Measurements from ENCODE around the gene VPS13A. TPM values are rescaled to one million over a fixed set of nuclear protein-coding genes. Genes with fewer than 3 reads are reported as not detected.

The VPS13A gene
- total and polyA plus RNA-seq, 4 donors: 3.7 to 58.3 (median 19.7) TPM

- H3K27ac ChIP-seq (ENCODE audit: low read depth in 1 of 2, low read length in 1 of 2): peak overlapping the region in 1 of 2 donors; percentile 50
- no peaks in the 10 kb centered on the region for H3K36me3 ChIP-seq (ENCODE audit: control insufficient read depth in 4 of 4, insufficient read depth in 4 of 4, low read length in 4 of 4)
- no peaks in the 10 kb centered on the region for H3K9me3 ChIP-seq (ENCODE audit: control insufficient read depth in 4 of 4, insufficient read depth in 3 of 4, low read length in 3 of 4)
- H3K4me3 ChIP-seq: no peak overlapping the region
- ATAC-seq (ENCODE audit: insufficient read depth, low FRiP score): no peak
- no peak for DNase-seq
- H3K4me1 ChIP-seq (ENCODE audit: control insufficient read depth in 5 of 5, insufficient read depth in 5 of 5, low read length in 5 of 5): no peaks in the 10 kb centered on the region
- TF ChIP-seq, protein P1, sequence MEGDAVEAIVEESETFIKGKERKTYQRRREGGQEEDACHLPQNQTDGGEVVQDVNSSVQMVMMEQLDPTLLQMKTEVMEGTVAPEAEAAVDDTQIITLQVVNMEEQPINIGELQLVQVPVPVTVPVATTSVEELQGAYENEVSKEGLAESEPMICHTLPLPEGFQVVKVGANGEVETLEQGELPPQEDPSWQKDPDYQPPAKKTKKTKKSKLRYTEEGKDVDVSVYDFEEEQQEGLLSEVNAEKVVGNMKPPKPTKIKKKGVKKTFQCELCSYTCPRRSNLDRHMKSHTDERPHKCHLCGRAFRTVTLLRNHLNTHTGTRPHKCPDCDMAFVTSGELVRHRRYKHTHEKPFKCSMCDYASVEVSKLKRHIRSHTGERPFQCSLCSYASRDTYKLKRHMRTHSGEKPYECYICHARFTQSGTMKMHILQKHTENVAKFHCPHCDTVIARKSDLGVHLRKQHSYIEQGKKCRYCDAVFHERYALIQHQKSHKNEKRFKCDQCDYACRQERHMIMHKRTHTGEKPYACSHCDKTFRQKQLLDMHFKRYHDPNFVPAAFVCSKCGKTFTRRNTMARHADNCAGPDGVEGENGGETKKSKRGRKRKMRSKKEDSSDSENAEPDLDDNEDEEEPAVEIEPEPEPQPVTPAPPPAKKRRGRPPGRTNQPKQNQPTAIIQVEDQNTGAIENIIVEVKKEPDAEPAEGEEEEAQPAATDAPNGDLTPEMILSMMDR (IDR thresholded peaks at IDR 0.05; ENCODE audit: control extremely low read depth, extremely low read depth): no peak
- peaks cover 0 to 2% (median 0%) of the 10 kb centered on the region in 3 donors for H3K27me3 ChIP-seq (ENCODE audit: control insufficient read depth in 3 of 3, insufficient read depth in 3 of 3, low read length in 2 of 3)
- H3K9ac ChIP-seq (ENCODE audit: insufficient read depth in 1 of 2, low read length in 2 of 2): no peak overlapping the region
- 74 to 91% methylated on average over 2 of the region's 2 CpGs for whole genome bisulfite sequencing, 2 donors
Observed at GRCh38 chr9:77156646-77157371, 20.5 kb upstream of the VPS13A start.

DNA sequence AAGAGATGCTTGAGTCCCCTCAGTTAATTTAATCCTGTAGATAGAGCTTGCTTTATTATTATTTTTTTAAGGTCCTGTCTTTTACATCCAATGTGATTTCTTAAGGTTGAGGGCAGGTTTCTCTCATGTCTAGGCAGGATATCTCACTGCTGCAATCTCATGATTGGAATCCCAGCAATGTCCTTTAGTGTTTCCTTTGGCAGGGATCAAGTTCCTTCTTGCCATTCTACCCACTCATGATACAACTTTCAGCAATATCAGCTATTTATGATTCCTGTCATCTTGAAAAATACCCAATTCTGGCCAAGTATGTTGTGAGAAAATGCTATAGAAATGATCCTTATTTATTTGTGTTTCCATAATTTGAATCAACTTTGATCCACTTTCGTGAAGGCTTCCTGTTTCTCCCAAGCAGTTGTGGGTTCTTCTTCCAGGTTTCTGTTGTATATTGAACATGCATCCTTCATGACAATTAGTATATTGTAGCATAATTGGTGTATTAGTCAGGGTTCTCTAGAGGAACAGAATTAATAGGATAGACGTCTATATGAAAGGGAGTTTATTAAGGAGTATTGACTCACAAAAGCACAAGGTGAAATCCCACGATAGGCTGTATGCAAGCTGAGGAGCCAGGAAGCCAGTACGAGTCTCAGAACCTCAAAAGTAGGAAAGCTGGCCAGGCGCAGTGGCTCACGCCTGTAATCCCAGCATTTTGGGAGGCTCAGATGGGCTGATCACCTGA lies 18.4 kb upstream of the VPS13A start:
- H3K27me3 ChIP-seq (ENCODE audit: control insufficient read depth in 3 of 3, insufficient read depth in 3 of 3, low read length in 2 of 3): no peaks in the 10 kb centered on the region
- TF ChIP-seq, protein P1 (IDR thresholded peaks at IDR 0.05; ENCODE audit: control extremely low read depth, extremely low read depth): no peak
- 83 to 91% methylated on average over 6 of the region's 6 CpGs for WGBS, 2 donors
- H3K36me3 ChIP-seq (ENCODE audit: control insufficient read depth in 4 of 4, insufficient read depth in 4 of 4, low read length in 4 of 4): no peaks in the 10 kb centered on the region
- ATAC-seq (ENCODE audit: insufficient read depth, low FRiP score): no peak
- DNase-seq: no peak
- H3K9ac ChIP-seq (ENCODE audit: insufficient read depth in 1 of 2, low read length in 2 of 2): no peak overlapping the region
- H3K4me1 ChIP-seq (ENCODE audit: control insufficient read depth in 5 of 5, insufficient read depth in 5 of 5, low read length in 5 of 5): peaks cover 0 to under 1% (median 0%) of the 10 kb centered on the region in 5 donors
- no peak overlapping the region for H3K4me3 ChIP-seq
- H3K9me3 ChIP-seq (ENCODE audit: control insufficient read depth in 4 of 4, insufficient read depth in 3 of 4, low read length in 3 of 4): no peaks in the 10 kb centered on the region
- H3K27ac ChIP-seq (ENCODE audit: low read depth in 1 of 2, low read length in 1 of 2): no peak overlapping the region

DNA sequence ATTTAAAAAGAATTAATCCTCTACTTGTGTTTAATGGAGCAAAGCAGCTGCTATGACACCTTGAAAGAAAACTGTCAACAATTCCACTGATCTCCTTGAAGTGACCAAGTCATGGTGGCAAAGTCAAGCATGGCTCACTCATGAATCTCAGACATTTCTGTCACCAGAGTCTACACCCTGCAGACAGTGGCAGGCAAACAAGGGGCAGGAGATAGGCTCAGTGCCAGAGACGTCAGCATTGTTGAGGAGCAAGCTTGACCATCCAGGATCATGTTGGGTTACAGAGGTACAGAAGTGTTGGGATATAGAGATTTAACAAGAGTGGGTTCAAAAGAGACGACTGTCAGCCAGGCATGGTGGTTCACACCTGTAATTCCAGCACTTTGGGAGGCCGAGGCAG lies 16.1 kb upstream of the VPS13A start:
- Histone ChIP-seq H3K4me3 (no peak overlapping the region), H3K36me3 (ENCODE audit: control insufficient read depth in 4 of 4, insufficient read depth in 4 of 4, low read length in 4 of 4) (no peaks in the 10 kb centered on the region)
- no peak for DNase-seq

More for the DNA sequence above, 16.1 kb upstream of the VPS13A start:
- ATAC-seq (ENCODE audit: insufficient read depth, low FRiP score): no peak
- TF ChIP-seq, protein P1 (IDR thresholded peaks at IDR 0.05; ENCODE audit: control extremely low read depth, extremely low read depth): no peak
- Histone ChIP-seq H3K4me1 (ENCODE audit: control insufficient read depth in 5 of 5, insufficient read depth in 5 of 5, low read length in 5 of 5) (peaks cover 0 to 5% (median 0%) of the 10 kb centered on the region in 5 donors), H3K27me3 (ENCODE audit: control insufficient read depth in 3 of 3, insufficient read depth in 3 of 3, low read length in 2 of 3) (no peaks in the 10 kb centered on the region), H3K9ac (ENCODE audit: insufficient read depth in 1 of 2, low read length in 2 of 2) (no peak overlapping the region), H3K27ac (ENCODE audit: low read depth in 1 of 2, low read length in 1 of 2) (no peak overlapping the region), H3K9me3 (ENCODE audit: control insufficient read depth in 4 of 4, insufficient read depth in 3 of 4, low read length in 3 of 4) (no peaks in the 10 kb centered on the region)
- WGBS, 2 donors: 85 to 91% methylated on average over 3 of the region's 3 CpGs

Measured in lung (tissue), 12 donors.